SK-N-SH (cell line): ENCODE results near the gene CSKMT. TPM values are rescaled to one million over a fixed set of nuclear protein-coding genes. Genes with fewer than 3 reads are reported as not detected.

ENCODE experiments used
- CTCF ChIA-PET: fragments of 300-600, 350-600 bp; formaldehyde crosslinking; extraction: SDS; loops from one replicate; lab custom pipeline; 2021; lab: Yijun Ruan, JAX
- POLR2A ChIA-PET: fragments of 350-600 bp; sonication (Branson Sonifier 250); formaldehyde crosslinking; extraction: SDS; loops from one replicate; lab custom pipeline; 2020; ENCODE audit warnings: antibody characterized with exemption, inconsistent platforms; lab: Yijun Ruan, JAX
- DNase-seq: peaks from one replicate; pipeline ENCODE4 v3.0.0; 2012
- H2AFZ ChIP-seq: fragments of 200-600 bp; sonication (generic); 2 replicates; pipeline ENCODE4 v1.8.1; 2016; ENCODE audit warnings: antibody characterized with exemption, mild to moderate bottlenecking, low read depth
- H3F3A ChIP-seq: fragments of 200-600 bp; sonication (generic); replicated peaks from 2 replicates; pipeline ENCODE3; 2016; ENCODE audit warnings: antibody characterized with exemption, mild to moderate bottlenecking; ENCODE audit not compliant: insufficient read depth
- H3K27ac ChIP-seq, 2 experiments: fragments of 200-500 bp in 1 of 2; fragments of 200-600 bp in 1 of 2; sonication (Bioruptor generic) in 1 of 2; sonication (generic), shearing (Covaris generic) in 1 of 2; 2 replicates each; pipeline versions ENCODE4 v1.5.1 to v1.6.1; 2014 to 2016; ENCODE audit warnings: low read depth in 2 of 2, inconsistent platforms in 1 of 2, low read length in 1 of 2, mild to moderate bottlenecking in 1 of 2, mixed read lengths in 1 of 2
- H3K27me3 ChIP-seq: fragments of 200-600 bp; sonication (generic), shearing (Covaris generic); 2 replicates; pipeline ENCODE4 v1.6.1; 2016; ENCODE audit warnings: mixed run types; ENCODE audit not compliant: insufficient read depth
- H3K36me3 ChIP-seq, 2 experiments: fragments of 200-500 bp in 1 of 2; fragments of 200-600 bp in 1 of 2; sonication (Bioruptor generic) in 1 of 2; sonication (generic) in 1 of 2; replicated peaks in 1 of 2; 2 replicates each; pipeline versions ENCODE3 to v1.5.1; 2014 to 2016; ENCODE audit warnings: low read length in 1 of 2, mild to moderate bottlenecking in 1 of 2; ENCODE audit not compliant: insufficient read depth in 2 of 2, control insufficient read depth in 1 of 2
- H3K4me1 ChIP-seq, 2 experiments: fragments of 200-500 bp in 1 of 2; fragments of 200-600 bp in 1 of 2; sonication (Bioruptor generic) in 1 of 2; sonication (generic), shearing (Covaris generic) in 1 of 2; 2 replicates each; pipeline versions ENCODE4 v1.5.1 to v1.6.1; 2014 to 2016; ENCODE audit warnings: low read depth in 1 of 2, low read length in 1 of 2, mixed run types in 1 of 2; ENCODE audit not compliant: insufficient read depth in 2 of 2, control insufficient read depth in 1 of 2
- H3K4me2 ChIP-seq: fragments of 200-600 bp; sonication (generic), shearing (Covaris generic); 2 replicates; pipeline ENCODE4 v1.6.1; 2017; ENCODE audit warnings: mixed run types
- H3K4me3 ChIP-seq, 2 experiments: fragments of 200-500 bp in 1 of 2; fragments of 200-600 bp in 1 of 2; sonication (Bioruptor generic) in 1 of 2; sonication (generic), shearing (Covaris generic) in 1 of 2; 2 replicates each; pipeline versions ENCODE4 v1.5.1 to v1.8.1; 2014 to 2016; ENCODE audit warnings: low read depth in 2 of 2, inconsistent platforms in 1 of 2, low read length in 1 of 2, mild to moderate bottlenecking in 1 of 2, mixed read lengths in 1 of 2, moderate library complexity in 1 of 2
- H3K79me2 ChIP-seq: fragments of 200-600 bp; sonication (generic); 2 replicates; pipeline ENCODE4 v1.8.1; 2017; ENCODE audit warnings: mild to moderate bottlenecking; ENCODE audit not compliant: insufficient read depth
- H3K9ac ChIP-seq: fragments of 200-600 bp; sonication (generic); 2 replicates; pipeline ENCODE4 v1.6.1; 2017; ENCODE audit warnings: mixed run types
- H3K9me2 ChIP-seq: fragments of 200-600 bp; sonication (generic); 2 replicates; pipeline ENCODE4 v1.6.1; 2017; ENCODE audit warnings: mixed run types
- H3K9me3 ChIP-seq: fragments of 200-600 bp; sonication (generic); 2 replicates; pipeline ENCODE4 v1.6.1; 2017; ENCODE audit warnings: mixed run types, mild to moderate bottlenecking, moderate library complexity
- H4K20me1 ChIP-seq: fragments of 200-600 bp; sonication (generic); 2 replicates; pipeline ENCODE4 v1.6.1; 2017; ENCODE audit warnings: mild to moderate bottlenecking, mixed run types; ENCODE audit not compliant: insufficient read depth
- CHD2 ChIP-seq: fragments of 150-350 bp; IDR thresholded peaks from 2 replicates; pipeline ENCODE4 v1.6.1; 2018; ENCODE audit warnings: low read length; ENCODE audit not compliant: partially characterized antibody
- FOXJ3 ChIP-seq: sonication (generic); formaldehyde crosslinking; IDR thresholded peaks from 2 replicates; pipeline ENCODE4 v1.5.1; 2020; ENCODE audit warnings: mild to moderate bottlenecking, missing genetic modification reagents
- MAX ChIP-seq: IDR thresholded peaks from 2 replicates; pipeline ENCODE4 v1.4.0; 2012; ENCODE audit warnings: low read depth
- MEF2A ChIP-seq: IDR thresholded peaks from 2 replicates; pipeline ENCODE4 v1.4.0; 2012; ENCODE audit warnings: low read depth, borderline replicate concordance
- MXI1 ChIP-seq: IDR thresholded peaks from 2 replicates; pipeline ENCODE4 v1.6.1; 2012; ENCODE audit warnings: mild to moderate bottlenecking, low read depth, low read length, improper control_type of control experiment
- REST ChIP-seq: IDR thresholded peaks from 2 replicates; pipeline ENCODE4 v1.6.1; 2012; ENCODE audit warnings: mild to moderate bottlenecking, low read depth, low read length, moderate library complexity
- RFX5 ChIP-seq: IDR thresholded peaks from 2 replicates; pipeline ENCODE4 v1.6.1; 2012; ENCODE audit warnings: mild to moderate bottlenecking, improper control_type of control experiment, low read length
- TAF1 ChIP-seq: IDR thresholded peaks from 2 replicates; pipeline ENCODE4 v1.6.1; 2012; ENCODE audit warnings: low read depth, mild to moderate bottlenecking, low read length, moderate library complexity, borderline replicate concordance
- TCF12 ChIP-seq: IDR thresholded peaks from 2 replicates; pipeline ENCODE4 v1.4.0; 2012
- USF1 ChIP-seq: IDR thresholded peaks from 2 replicates; pipeline ENCODE4 v1.4.0; 2012; ENCODE audit warnings: low read depth, borderline replicate concordance
- WGBS: methylation state at CpG from one replicate; pipeline ENCODE4 v1.1.6; 2017; ENCODE audit warnings: low lambda C conversion rate; 5-methylcytosine and 5-hydroxymethylcytosine counted together
- polyA plus RNA-seq, 3 experiments: library from polyadenylated mRNA; depleted of rRNA; stranded (reverse); fragments of >200 nt; gene quantifications; 2 replicates each; pipeline ENCODE4 v1.2.3, GENCODE V29; 2012

Gene CSKMT
- polyA plus RNA-seq, 1 of the 3 experiments (the other 2 are of a cell fraction), result 11.1 TPM

GRCh38 chr11:62712861-62713260, 47.7 kb downstream of the CSKMT start (continued):
- TF ChIP-seq MXI1, result no peak

GRCh38 chr11:62713343-62713742, 48.2 kb downstream of the CSKMT start:
- Histone ChIP-seq H3K36me3 (peaks cover 69 to 74% of the 10 kb centered on the region in 2 experiments), H3K27ac (no peak overlapping the region), H3K9me2 (no peaks in the 10 kb centered on the region), H4K20me1 (no peaks in the 10 kb centered on the region), H3F3A (peaks cover 68% of the 10 kb centered on the region), H3K9me3 (no peaks in the 10 kb centered on the region), H3K9ac (no peak overlapping the region), H3K4me3 (no peak overlapping the region), H3K79me2 (peaks cover 34% of the 10 kb centered on the region), H3K27me3 (no peaks in the 10 kb centered on the region), H2AFZ (no peak overlapping the region), H3K4me2 (no peak overlapping the region), H3K4me1 (peaks cover 14 to 16% of the 10 kb centered on the region in 2 experiments; a peak in 3 of 4 replicates)
- TF ChIP-seq TAF1 (no peak), CHD2 (no peak), MAX (no peak), REST (no peak), TCF12 (no peak), RFX5 (no peak)
- CTCF ChIA-PET, result interaction anchor here (1.1 to 1.5 kb wide), 3 partner anchors 8 to 56 kb away, joined by 3 to 4 read pairs (median 4); no protein-coding TSS in a partner anchor
- DNase-seq, result no peak
- WGBS, result 83% methylated on average over 2 of the region's 2 CpGs
- POLR2A ChIA-PET, result no interaction called here

GRCh38 chr11:62715150-62716130, 50.3 kb downstream of the CSKMT start:
- Histone ChIP-seq H3K27me3 (no peaks in the 10 kb centered on the region), H2AFZ (no peak overlapping the region), H3K9ac (no peak overlapping the region), H4K20me1 (no peaks in the 10 kb centered on the region), H3K27ac (no peak overlapping the region), H3K9me3 (no peaks in the 10 kb centered on the region), H3F3A (peaks cover 63% of the 10 kb centered on the region), H3K4me1 (no peaks in the 10 kb centered on the region; a peak in 1 of 4 replicates), H3K79me2 (peaks cover 55% of the 10 kb centered on the region), H3K9me2 (no peaks in the 10 kb centered on the region), H3K4me3 (no peak overlapping the region), H3K4me2 (no peak overlapping the region), H3K36me3 (peaks cover 76 to 84% of the 10 kb centered on the region in 2 experiments)
- CTCF ChIA-PET, result interaction anchor here (0.6 to 2.0 kb wide), 5 partner anchors 12 to 128 kb away, joined by 3 to 5 read pairs (median 4); partner anchors contain the start of genes HNRNPUL2 and TTC9C
- 89% methylated on average over 24 of the region's 24 CpGs for WGBS
- POLR2A ChIA-PET, result interaction anchor here (0.7 to 1.8 kb wide), 2 partner anchors 11 to 126 kb away, joined by 3 to 5 read pairs; no protein-coding TSS in a partner anchor
- peak; percentile 42 for DNase-seq
- TF ChIP-seq MEF2A (no peak), USF1 (no peak), FOXJ3 (no peak)
